ENCODE data around the gene PCDHA12.

- TF ChIP-seq RAD21 (conservative IDR thresholded peaks at IDR 0.05) (no peak), EZH2 (IDR thresholded peaks at IDR 0.05; ENCODE audit: borderline replicate concordance, insufficient read depth, low read length, poor library complexity, severe bottlenecking) (no peak), SMC3 (conservative IDR thresholded peaks at IDR 0.05; ENCODE audit: poor library complexity) (no peak), CTCF (IDR thresholded peaks at IDR 0.05; ENCODE audit: poor library complexity, severe bottlenecking) (no peak)
These were observed 8.3 kb downstream of the PCDHA12 start for GRCh38 chr5:140883373-140883772.

All from neural cell (in vitro differentiated cells).